22Rv1 (cell line): ENCODE data around the gene GPR132.

Experiments used
- CTCF ChIP-seq: fragments of 450-650 bp; IDR thresholded peaks from 2 replicates; pipeline ENCODE4 v1.5.1; 2017; ENCODE audit warnings: mild to moderate bottlenecking
- ZFX ChIP-seq: fragments of 450-650 bp; IDR thresholded peaks from 2 replicates; pipeline ENCODE4 v1.6.1; 2017; ENCODE audit warnings: antibody characterized with exemption, borderline replicate concordance

- TF ChIP-seq CTCF (no peak), ZFX (no peak)
These were observed 2.1 kb upstream of the GPR132 start for GRCh38 chr14:105067140-105067968.
